Daoy (cell line): Measurements from ENCODE around the gene ALKBH2. TPM values are rescaled to one million over a fixed set of nuclear protein-coding genes. Genes with fewer than 3 reads are reported as not detected.

Experiments
- DNase-seq: peaks from one replicate; pipeline ENCODE4 v3.0.0-alpha.2; 2015; ENCODE audit warnings: low read depth
- total RNA-seq: library from RNA; depleted of rRNA; stranded (reverse); fragments of >200 nt; shearing (Covaris generic); gene quantifications from 2 replicates; pipeline ENCODE4 v1.2.3, GENCODE V29; 2014

The ALKBH2 gene
- total RNA-seq, 1 experiment from 2014 or later, result 43.5 TPM

GRCh38 chr12:109114644-109115043 is 21.4 kb upstream of the ALKBH2 start:
- no peak for DNase-seq

DNA sequence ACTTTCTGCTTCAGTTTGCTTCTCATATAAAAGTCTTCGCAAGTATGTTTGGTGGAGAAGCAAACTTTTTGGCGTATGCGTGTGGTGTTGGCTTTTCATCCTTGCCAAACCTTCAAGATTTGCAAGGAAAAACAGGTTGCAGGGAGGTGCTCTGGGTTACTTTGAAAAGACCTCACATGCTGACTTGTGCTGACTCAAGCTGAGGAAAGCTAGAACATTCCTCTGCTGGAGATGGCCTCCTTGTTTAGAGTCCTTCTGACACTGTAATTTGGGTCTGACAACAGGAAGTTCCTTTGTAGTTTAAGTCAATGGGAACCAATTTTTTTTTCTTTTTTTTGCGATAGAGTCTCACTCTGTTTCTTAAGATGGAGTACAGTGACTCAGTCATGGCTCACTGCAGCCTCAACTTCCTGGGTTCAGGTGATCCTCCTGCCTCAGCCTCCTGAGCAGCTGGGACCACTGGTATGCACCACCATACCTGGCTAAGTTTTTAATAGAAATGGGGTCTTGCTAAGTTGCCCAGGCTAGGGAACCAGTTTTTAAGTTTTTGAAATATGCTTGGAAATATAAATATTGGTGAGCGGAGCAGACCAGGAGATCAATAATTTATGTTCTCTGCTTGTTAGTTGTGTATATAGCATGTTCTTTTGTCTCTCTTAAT is 20.5 kb upstream of the ALKBH2 start:
- no peak for DNase-seq

DNA sequence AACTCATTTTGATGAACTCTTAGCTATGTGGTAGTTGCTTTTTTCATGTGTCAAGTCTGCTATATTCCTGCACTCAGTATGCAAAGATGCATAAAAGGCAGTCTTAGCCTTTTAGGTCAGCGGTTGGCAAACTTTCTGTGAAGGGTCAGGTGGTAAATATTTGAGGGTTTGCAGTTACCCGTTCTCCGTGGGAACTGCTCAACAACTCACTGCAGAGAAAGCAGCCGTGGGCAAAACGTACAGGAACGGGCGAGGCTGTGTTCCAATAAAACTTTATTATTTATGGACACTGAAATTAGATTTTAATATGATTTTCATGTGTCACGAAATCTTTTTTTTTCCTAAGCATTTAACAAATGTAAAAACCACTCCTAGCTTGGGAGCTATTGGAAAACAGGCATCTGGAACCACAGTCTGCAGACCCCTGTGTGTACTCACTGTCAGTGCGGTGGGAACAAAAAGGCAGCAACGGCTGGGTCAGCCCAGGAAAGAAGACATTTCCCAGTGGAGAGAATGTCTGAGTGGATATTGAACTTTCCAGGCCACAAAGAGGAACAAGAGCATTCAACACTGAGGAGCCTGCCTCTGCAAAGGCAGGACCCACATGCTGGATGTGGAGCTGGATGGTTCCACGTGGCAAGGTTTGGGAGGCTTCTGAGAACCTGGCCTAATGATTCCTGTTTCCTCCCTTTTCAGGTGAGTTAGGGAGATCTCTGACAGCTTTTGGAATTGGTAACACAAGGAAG is 19.6 kb upstream of the ALKBH2 start:
- no peak for DNase-seq

DNA sequence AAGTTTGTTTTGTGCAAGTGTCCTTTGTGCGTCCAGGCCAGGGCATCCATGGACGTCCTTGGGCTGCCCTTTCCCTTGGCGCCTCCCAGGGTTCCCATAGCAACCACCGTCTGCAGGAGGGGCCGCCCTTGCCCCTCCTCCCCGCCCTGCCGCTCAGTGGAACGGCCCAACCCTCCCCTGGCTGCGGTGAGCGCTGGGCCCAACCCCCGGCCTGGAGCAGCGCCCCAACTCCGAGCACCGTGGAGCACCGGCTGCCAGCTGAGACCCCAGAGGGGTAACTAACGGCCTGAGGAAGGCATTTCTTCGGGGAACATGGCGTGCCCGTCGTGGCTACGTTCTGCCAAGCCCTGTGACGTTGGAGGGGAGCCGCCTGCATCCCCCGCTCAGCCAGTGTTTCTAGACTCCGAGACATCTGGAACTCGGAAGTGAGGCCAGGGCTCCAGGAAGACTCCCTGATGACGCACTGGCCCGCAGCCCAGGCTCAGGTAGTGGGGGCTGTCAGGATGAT is 17.8 kb upstream of the ALKBH2 start:
- DNase-seq, result peak; percentile 81

DNA sequence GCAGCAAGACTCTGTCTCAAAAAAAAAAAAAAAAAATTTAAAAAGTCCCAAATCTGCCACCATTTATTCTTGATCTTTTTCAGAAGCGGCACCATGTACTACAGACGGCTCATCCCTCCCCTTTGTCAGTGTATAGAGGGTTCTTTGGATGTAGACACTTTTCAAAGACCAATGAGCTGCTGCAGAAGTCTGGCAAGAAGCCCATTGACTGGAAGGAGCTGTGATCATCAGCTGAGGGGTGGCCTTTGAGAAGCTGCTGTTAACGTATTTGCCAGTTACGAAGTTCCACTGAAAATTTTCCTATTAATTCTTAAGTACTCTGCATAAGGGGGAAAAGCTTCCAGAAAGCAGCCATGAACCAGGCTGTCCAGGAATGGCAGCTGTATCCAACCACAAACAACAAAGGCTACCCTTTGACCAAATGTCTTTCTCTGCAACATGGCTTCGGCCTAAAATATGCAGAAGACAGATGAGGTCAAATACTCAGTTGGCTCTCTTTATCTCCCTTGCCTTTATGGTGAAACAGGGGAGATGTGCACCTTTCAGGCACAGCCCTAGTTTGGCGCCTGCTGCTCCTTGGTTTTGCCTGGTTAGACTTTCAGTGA is 16.6 kb upstream of the ALKBH2 start:
- no peak for DNase-seq

DNA sequence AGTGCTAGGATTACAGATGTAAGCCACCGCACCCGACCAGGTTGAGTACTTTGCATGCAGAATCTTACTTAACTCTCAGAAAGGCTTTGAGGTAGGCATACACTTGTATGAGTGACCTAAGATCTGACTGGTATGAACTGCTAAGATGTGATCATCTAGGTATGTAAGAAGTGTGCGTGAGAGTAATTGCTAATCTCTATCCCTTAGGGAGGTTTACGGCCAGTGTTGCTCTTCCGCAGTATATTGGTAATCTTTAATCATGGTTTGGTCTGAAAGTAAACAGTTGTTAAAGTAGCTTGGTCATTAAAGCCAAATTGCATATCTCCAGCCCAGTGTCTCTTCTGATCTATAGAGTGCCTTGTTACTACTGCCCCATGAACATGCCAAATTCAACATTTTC is 11.9 kb upstream of the ALKBH2 start:
- DNase-seq, result no peak

DNA sequence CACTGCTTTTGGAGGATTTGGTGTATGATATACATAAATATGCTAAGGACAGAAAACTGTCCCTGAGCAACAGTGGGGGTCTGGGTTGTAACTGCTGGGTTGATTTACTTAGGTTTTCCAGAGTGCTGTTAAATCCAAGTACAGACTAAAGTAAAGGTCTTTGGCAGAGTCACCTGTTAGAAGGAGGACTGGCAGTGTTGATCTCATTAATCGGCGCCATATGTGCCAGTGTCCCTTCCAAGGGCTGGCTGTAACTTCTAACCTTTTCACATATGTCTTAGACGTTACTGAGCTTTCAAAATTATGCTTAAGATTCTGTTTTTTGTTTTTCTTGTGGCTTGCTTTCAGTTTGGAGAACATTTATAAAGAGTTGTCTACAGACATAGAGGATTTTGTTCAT is 9.2 kb upstream of the ALKBH2 start:
- no peak for DNase-seq

- DNase-seq, result no peak
Observed at GRCh38 chr12:109100741-109101140, 7.5 kb upstream of the ALKBH2 start.

DNA sequence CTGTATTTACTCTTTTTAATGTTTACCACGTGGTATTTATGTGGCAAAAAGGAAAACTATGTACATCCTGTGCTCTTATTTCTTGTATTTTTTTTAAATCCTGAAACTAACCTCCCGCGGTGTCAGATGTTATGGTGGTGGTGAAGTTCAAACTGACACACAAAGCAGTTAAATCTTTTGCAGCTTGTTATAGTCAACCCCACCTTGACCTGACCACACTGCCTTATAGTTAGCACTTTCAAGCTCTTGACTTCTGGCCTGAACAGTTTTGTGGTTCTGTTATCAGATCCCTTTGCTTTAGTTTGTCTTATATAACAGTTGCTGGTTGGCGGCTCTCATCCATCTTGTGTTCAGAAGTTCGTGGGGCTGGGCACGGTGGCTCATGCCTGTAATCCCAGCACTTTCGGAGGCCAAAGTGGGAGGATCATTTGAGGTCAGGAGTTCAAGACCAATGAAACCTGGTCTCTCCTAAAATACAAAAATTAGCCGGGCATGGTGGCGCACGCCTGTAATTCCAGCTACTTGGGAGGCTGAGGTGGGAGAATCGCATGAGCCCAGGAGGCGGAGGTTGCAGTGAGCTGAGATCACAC is 6.3 kb upstream of the ALKBH2 start:
- DNase-seq, result no peak

DNA sequence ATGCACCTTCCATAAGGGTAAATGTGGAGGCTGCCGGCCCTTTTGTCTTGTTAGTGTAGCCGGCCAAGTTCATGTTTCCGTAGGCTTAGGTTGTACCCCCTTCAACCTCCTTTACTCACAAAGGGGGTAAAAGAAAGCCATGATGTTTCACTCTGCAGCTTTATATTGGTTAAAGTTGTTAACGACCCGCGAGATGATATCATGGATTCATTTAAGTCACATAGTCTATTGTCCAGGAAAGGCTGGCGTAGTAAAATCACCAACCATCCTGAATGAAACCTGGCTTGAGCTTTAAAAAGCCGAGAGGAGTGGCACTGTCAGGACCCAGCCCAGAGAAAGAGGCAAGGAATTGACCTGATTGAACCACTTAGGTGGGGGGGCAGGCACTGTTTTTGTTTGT is 5.4 kb upstream of the ALKBH2 start:
- no peak for DNase-seq

GRCh38 chr12:109098183-109098604 is 4.9 kb upstream of the ALKBH2 start:
- no peak for DNase-seq

- DNase-seq, result peak; percentile 98
Observed at GRCh38 chr12:109097435-109098182, 4.3 kb upstream of the ALKBH2 start, which contains the start of gene UNG. UNG (plus strand) TSS chr12:109097597; CDS start chr12:109097680, 83 bp downstream.

GRCh38 chr12:109097140-109097434 is 3.8 kb upstream of the ALKBH2 start:
- no peak for DNase-seq

- DNase-seq, result no peak
Observed at GRCh38 chr12:109092497-109093021, 713 bp downstream of the ALKBH2 start.

GRCh38 chr12:109089683-109090082 is 3.6 kb downstream of the ALKBH2 start:
- DNase-seq, result no peak

- DNase-seq, result no peak
Observed at GRCh38 chr12:109088818-109089217, 4.5 kb downstream of the ALKBH2 start.

DNA sequence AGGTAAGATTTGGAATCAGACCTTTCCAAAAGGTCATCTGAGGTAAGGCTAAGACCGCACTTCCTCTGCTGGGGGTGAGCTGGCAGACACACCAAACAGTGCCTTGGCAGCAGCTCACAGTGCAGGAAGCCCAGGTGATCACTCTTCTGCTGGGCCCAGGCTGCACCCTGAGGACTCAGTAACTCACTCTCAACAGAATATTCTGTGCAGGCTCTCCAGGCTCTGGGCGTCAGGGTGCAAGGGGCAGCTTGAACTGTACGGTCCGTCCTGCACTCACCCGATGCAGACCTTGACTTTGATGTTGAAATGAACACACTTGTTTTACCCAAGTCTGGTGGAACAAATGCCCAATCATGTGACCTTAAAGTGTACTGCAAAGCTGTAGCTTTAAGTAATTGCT is 6.0 kb downstream of the ALKBH2 start:
- no peak for DNase-seq

GRCh38 chr12:109085590-109085989 is 7.7 kb downstream of the ALKBH2 start:
- DNase-seq, result no peak

DNA sequence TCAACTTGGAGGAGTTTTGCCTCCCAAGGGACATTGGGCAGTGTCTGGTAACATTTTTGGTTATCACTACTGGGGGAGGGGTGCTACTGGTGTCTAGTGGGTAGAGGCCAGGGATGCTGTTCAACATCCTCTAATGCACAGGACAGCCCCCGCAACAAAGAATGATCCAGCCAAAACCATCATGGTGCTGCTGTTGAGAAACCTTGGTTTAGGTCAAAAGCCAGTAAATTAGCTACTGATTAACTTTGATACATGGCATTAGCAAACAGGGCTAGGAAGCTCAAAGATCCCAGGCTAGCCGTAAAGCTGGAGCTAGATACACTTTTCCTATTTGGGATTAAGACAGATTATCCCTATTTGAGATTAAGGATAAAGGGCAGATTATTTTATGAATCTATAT is 8.8 kb downstream of the ALKBH2 start:
- no peak for DNase-seq

GRCh38 chr12:109082751-109083150 is 10.5 kb downstream of the ALKBH2 start:
- DNase-seq, result no peak

DNA sequence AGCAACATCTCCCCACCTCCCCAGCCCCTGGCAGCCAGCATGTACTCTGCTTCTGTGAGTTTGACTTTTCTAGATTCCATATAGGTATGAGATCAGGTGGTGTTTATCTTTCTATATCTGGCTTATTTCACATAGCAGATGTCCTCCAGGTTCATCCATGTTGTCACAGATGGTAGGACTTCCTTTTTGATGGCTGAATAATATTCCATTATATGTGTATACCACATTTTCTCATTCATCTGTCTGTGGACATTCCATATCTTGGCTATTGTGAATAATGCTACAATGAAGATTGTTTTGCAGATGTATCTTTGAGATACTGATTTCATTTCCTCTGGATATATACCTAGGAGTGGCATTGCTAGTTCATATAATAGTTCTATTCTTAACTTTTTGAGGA is 18.4 kb downstream of the ALKBH2 start:
- no peak for DNase-seq
